ENCODE results near the gene SLC22A2.
"Not testable (repeated sequence)": the region's sequence is repeated elsewhere in the genome, so short reads cannot be mapped to it uniquely, and the experiment has no call there.

Gene SLC22A2

DNA sequence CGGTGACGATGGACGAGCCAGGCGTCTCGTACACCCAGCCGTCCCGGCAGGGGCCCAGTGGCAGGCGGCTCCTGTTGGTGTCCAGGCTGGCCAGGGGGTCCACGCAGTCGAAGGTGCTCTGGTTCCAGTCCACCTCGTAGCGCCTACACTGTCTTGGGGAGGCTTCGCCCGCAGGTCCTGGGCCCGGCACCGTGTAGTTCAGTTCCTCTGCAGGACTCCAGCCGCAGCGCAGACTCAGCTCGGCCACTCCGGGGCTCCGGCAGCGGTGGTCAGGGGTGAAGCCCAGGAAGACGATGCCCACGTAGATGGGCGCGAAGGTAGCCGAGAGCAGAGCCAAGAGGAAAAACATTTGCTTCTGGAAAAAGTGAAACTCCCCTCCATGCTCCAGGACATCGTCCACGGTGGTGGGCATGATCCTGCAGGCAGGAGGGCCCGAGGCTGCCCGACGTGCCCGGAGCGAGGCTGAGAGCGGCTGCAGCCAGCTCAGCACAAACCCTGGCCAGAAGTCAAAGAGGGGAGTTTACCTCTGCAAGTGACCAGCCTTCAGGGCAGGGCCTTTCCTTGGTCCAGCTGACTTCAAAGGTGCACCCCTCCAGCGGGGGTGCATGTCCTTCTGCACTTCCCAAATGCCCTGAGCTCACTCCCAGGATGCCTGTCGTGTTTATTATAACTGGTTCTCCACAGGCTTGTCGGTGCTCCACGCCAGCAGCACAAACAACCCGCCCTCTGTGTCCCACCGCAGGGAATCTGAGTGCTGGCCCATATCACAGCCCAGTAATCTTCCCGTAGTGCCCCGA is at the start of gene SLC22A2:
SLC22A2 (minus strand) TSS at position 476 of the 797 bp plus-strand sequence; CDS start at position 412, 64 bp downstream.
- DNase-seq (ENCODE audit: low read depth in 3 of 3, low spot score in 1 of 3) = no peak

- no peak for DNase-seq (ENCODE audit: low read depth in 3 of 3, low spot score in 1 of 3)
These were observed 47.5 kb upstream of the SLC22A2 start for GRCh38 chr6:160305926-160306713.

- DNase-seq (ENCODE audit: low read depth in 3 of 3, low spot score in 1 of 3) = no peak
These were observed 45.2 kb upstream of the SLC22A2 start for GRCh38 chr6:160303806-160304205.

DNA sequence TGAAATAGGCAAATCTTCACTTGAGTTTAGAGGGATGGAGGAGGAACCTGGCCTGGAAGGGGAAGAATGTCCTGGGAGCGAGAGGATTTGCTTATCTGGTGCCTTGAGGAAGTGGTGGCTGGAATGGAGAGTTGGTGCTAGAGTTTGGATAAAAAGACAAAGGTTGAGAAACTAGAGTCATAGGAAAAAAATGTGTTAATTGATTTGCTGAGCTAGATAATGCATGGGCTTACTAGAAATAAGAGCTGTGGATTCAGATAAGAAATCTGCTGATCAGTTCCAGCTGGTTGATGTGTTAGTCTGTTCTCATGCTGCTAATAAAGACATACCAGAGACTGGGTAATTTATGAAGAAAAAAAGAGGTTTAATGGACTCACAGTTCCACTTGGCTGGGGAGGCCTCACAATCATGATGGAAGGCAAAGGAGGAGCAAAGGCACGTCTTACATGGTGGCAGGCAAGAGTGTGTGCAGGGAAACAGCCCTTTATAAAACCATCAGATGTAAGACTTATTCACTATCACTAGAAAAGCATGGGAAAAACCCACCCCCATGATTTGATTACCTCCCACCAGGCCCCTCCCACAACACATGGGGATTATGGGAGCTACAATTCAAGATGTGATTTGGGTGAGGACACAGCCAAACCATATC is 43.9 kb upstream of the SLC22A2 start:
- DNase-seq (ENCODE audit: low read depth in 3 of 3, low spot score in 1 of 3) = not testable (repeated sequence)

GRCh38 chr6:160301339-160301738 is 42.7 kb upstream of the SLC22A2 start:
- DNase-seq (ENCODE audit: low read depth in 3 of 3, low spot score in 1 of 3) = no peak

- DNase-seq (ENCODE audit: low read depth in 3 of 3, low spot score in 1 of 3) = no peak
These were observed 41.6 kb upstream of the SLC22A2 start for GRCh38 chr6:160300076-160300695.

DNA sequence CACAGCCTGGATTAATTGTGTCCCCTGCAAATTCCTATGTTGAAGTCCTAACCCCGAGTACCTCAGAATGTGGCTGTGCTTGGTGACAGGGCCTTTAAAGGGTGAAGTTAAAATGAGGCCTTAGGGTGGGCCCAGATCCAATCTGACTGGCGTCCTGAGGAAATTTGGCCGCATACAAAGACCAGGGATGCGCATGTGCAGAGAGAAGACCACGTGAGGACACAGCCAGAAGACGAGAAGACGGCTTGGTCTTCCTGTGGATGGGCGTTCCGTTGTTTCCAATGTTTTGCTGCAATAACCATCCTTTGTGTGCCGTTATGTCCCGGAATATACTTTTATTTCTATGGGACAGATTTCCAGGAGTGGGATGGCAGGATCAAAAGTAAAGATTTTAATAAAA is 40.9 kb upstream of the SLC22A2 start:
- DNase-seq (ENCODE audit: low read depth in 3 of 3, low spot score in 1 of 3) = no peak

DNA sequence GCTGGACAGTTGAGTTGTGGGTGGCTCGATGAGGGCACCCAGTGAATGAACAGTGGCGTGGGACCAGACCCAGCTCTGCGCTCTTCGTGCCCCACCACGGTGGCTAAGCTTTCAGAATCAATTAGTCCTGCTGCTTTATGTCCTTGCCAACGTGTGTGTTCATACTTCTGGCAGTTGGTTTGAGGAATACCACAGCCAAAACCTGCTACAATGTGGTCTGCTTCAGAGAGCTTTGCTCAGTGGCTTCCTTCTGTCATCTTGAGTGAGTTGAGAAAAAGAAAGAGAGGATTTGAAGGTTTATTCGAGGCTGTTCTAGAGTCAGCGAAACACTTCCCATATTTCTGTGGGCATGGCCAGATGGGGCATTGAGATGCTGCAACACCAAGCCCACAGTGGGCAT is 39.5 kb upstream of the SLC22A2 start:
- DNase-seq (ENCODE audit: low read depth in 3 of 3, low spot score in 1 of 3) = no peak

GRCh38 chr6:160297310-160297709 is 38.7 kb upstream of the SLC22A2 start:
- DNase-seq (ENCODE audit: low read depth in 3 of 3, low spot score in 1 of 3) = no peak

GRCh38 chr6:160293844-160294243 is 35.2 kb upstream of the SLC22A2 start:
- no peak for DNase-seq (ENCODE audit: low read depth in 3 of 3, low spot score in 1 of 3)

DNA sequence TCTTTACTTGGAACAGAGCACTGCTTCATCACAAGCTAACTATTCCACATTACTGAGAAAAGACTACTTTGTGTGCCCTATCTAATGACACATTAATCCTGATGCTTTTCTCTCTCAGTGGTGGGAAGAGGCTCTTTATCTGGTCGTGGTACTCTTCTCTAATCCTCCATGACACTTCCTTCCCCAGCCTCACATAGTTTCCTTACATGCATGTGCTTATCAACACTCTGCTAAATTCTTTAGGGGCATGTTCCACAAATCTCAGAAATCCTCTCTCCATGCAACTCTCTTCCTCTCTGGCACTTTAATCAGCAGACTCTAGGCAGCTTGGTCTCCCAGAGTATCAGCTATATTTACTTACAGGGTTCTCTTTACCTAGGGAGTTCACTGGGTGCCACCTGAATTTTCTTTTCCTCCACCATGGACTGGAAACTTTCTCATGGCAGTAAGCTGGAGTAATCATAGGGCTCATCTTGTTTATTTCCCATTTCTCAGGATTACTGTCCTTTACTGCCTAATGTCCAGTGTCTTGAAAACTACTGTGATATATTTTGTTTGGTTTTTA is 27.0 kb upstream of the SLC22A2 start:
- DNase-seq (ENCODE audit: low read depth in 3 of 3, low spot score in 1 of 3) = no peak

DNA sequence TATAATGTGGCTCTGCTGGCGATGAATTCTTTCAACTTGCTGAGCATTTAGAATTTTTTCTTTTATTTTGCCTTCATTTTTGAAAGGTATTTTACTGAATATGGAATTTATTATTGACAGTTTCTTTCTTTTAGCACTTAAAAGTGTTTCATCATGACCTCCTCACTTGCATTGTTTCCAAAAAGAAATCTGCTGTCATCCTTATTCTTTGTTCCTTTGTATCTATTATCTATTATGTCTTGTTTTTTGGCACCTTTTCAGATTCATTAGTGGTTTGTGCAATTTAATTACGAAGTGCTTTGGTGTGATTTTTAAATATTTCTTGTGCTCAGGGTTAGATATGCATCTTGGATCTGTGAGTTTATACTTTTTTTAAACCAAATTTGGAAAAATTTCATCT is 26.0 kb upstream of the SLC22A2 start:
- DNase-seq (ENCODE audit: low read depth in 3 of 3, low spot score in 1 of 3) = no peak

DNA sequence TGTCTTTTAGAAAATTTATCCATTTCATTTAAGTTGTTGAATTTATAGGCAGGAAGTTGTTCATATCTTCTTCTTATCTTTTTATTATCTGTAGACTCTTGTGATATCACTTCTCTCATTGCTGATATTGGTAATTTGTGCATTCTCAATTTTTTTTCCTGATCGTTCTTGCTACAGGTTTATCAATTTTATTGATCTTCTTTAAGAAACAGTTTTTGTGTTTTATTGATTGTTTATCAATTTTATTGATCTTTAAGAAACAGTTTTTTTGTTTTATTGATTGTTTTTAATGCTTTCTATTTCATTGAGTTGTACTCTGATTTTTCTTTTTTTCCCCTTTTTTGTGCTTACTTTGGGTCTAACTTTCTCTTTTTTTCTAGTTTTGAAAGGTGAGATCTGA is 23.8 kb upstream of the SLC22A2 start:
- no peak for DNase-seq (ENCODE audit: low read depth in 3 of 3, low spot score in 1 of 3)

DNA sequence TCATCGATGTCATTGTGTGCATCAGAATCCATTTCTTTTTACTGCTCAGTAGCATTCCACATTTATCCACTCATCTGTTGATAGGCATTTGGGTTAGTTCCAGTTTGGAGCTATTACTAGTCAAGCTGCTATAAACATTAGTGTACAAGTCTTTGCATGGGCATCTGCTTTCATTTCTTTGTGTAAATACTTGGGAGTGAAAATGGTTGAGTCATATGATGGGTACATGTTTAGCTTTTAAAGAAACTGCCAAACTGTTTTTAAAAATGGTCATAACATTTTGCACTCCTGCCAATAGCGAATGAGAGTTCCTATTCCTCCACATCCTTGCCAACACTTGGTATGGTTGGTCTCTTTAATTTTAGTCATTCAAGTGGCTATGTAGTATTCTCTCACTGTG is 21.2 kb upstream of the SLC22A2 start:
- no peak for DNase-seq (ENCODE audit: low read depth in 3 of 3, low spot score in 1 of 3)

- DNase-seq (ENCODE audit: low read depth in 3 of 3, low spot score in 1 of 3) = no peak
These were observed 20.2 kb upstream of the SLC22A2 start for GRCh38 chr6:160278786-160279310.

DNA sequence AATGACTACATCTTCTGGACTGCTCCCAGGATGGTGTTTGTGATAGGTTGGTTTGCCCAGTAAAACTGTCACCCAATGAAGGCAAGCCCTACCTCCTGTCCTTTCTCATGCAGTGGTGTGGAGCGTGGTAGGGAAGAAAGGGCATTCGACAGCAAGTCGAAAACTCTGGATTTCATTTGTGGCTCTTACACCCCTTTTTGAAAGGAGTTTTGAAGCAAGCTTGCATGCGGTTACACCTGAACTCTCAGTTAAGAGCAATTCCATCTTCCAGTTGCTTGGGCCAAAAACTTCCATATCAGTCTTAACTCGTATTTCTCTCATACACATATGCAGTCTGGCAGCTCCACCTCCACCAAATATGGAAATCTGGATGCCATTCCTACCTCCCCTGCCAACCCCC is 19.7 kb upstream of the SLC22A2 start:
- DNase-seq (ENCODE audit: low read depth in 3 of 3, low spot score in 1 of 3) = no peak

DNA sequence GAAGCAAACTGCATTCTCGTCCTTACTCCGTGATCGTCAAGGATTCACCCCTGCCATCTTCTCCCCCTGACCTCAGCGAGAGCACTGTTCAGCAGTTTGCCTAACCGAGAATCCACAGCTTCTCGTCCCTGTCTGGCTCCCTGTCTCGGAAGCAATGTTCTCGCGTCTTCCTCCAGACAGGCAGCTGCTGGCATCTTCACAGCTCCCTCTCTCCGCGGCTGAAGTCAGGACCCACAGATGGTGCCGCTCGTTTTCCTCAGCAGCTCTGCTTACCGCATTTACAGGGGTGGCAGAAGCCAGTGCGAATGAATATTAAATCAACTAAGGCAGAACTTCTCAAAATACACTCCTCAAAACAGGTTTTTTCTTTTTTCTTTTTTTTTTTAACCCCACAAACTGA is 18.9 kb upstream of the SLC22A2 start:
- DNase-seq (ENCODE audit: low read depth in 3 of 3, low spot score in 1 of 3) = no peak

GRCh38 chr6:160277144-160277543 is 18.5 kb upstream of the SLC22A2 start:
- DNase-seq (ENCODE audit: low read depth in 3 of 3, low spot score in 1 of 3) = no peak

- no peak for DNase-seq (ENCODE audit: low read depth in 3 of 3, low spot score in 1 of 3)
These were observed 17.5 kb upstream of the SLC22A2 start for GRCh38 chr6:160276126-160276525.

DNA sequence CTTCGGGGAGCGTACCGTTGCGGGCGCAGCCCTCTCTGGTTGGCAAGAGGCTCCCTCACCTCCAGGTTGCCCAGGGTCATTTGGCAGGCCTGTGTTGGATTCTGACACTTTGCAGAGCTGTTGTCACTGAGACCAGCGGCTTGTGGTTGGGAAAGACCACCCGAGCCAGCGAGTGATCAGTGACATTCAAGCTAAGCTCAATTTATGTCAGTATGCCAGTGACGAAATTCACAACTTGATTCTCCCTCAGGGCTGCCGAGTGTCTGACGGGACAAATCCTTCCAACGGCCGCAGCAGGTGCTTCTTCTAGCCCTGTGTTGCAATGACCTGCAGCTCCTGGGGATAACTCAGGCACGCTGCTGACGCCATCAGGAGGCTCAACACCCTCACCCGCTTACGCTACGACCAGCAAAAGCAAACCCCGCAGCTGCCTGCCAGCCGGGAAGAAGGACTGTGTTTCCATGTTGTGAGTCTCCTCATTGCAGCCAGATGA is 16.9 kb upstream of the SLC22A2 start:
- DNase-seq (ENCODE audit: low read depth in 3 of 3, low spot score in 1 of 3) = no peak

All from stimulated activated CD4-positive, alpha-beta T cell treated with anti-CD3 and anti-CD28 coated beads, TNF-alpha, amount 100 ng/mL, for 1 hour (primary cell).